PC-9 (cell line): ENCODE results near the gene ZNF563.

Experiments used
- CTCF ChIP-seq: fragments of 200-600 bp; sonication (generic); conservative IDR thresholded peaks from 2 replicates; pipeline ENCODE4 v1.6.1; 2017; ENCODE audit warnings: mixed run types, antibody characterized with exemption, mild to moderate bottlenecking, moderate library complexity
- EZH2 ChIP-seq: fragments of 200-600 bp; sonication (generic); IDR thresholded peaks from 2 replicates; pipeline ENCODE4 v1.8.0; 2017; ENCODE audit warnings: antibody characterized with exemption, low read depth

GRCh38 chr19:12350185-12350889 is 16.9 kb upstream of the ZNF563 start:
- TF ChIP-seq CTCF (no peak), EZH2 (no peak)
